ENCODE measurements around the gene GNB1.
A peak's percentile ranks its signal among the peaks of the same experiment; 100 is the strongest.

GNB1 gene

GRCh38 chr1:1920608-1921458 lies 29.9 kb upstream of the GNB1 start:
- no peak overlapping the region for H3K27ac ChIP-seq
- no peak for TF ChIP-seq CTCF (conservative IDR thresholded peaks at IDR 0.05)

GRCh38 chr1:1920057-1920607 lies 29.2 kb upstream of the GNB1 start:
- H3K27ac ChIP-seq = peak overlapping the region; percentile 63
- no peak for TF ChIP-seq CTCF (conservative IDR thresholded peaks at IDR 0.05)

- no peak for TF ChIP-seq CTCF (conservative IDR thresholded peaks at IDR 0.05)
- peak overlapping the region; percentile 76 for H3K27ac ChIP-seq
These were observed 28.6 kb upstream of the GNB1 start for GRCh38 chr1:1919304-1920056.

GRCh38 chr1:1918901-1919303 lies 28.0 kb upstream of the GNB1 start, which contains the start of gene TMEM52:
TSS of gene TMEM52 (minus strand) at chr1:1919279. CDS start at chr1:1919265, 14 bp downstream.
- peak within 1 kb of the TSS; percentile 76 for H3K27ac ChIP-seq
- TF ChIP-seq CTCF (conservative IDR thresholded peaks at IDR 0.05) = peak; percentile 39

- TF ChIP-seq CTCF (conservative IDR thresholded peaks at IDR 0.05) = no peak
- H3K27ac ChIP-seq = peak overlapping the region; percentile 76
These were observed 27.4 kb upstream of the GNB1 start for GRCh38 chr1:1917995-1918900.

GRCh38 chr1:1917304-1917976 lies 26.6 kb upstream of the GNB1 start:
- H3K27ac ChIP-seq = no peak overlapping the region
- no peak for TF ChIP-seq CTCF (conservative IDR thresholded peaks at IDR 0.05)

Measured in VCaP (cell line).